Endothelial cell of hepatic sinusoid (primary cell): ENCODE measurements around the gene FLG2.
"Not testable (repeated sequence)": the region's sequence is repeated elsewhere in the genome, so short reads cannot be mapped to it uniquely, and the experiment has no call there.

Experiments used
- in situ Hi-C: cut with HindIII; loops from 2 replicates; pipeline ENCODE4 v1.10.0; 2017; ENCODE audit warnings: low sequenced_read_pairs

The FLG2 gene

GRCh38 chr1:152313319-152313801 is 46.4 kb downstream of the FLG2 start:
- in situ Hi-C loops = loop anchor here (10.0 kb wide), 1 partner anchor 169 kb away; no protein-coding TSS in a partner anchor

GRCh38 chr1:152312169-152312568 is 47.6 kb downstream of the FLG2 start:
- in situ Hi-C loops = loop anchor here (10.0 kb wide), 1 partner anchor 167 kb away; no protein-coding TSS in a partner anchor

- in situ Hi-C loops = loop anchor here (10.0 kb wide), 1 partner anchor 165 kb away; no protein-coding TSS in a partner anchor
Observed at GRCh38 chr1:152309955-152310354, 49.9 kb downstream of the FLG2 start.

GRCh38 chr1:152309320-152309901 is 50.4 kb downstream of the FLG2 start:
- in situ Hi-C loops = not testable (repeated sequence)

- in situ Hi-C loops = not testable (repeated sequence)
Observed at GRCh38 chr1:152308758-152309157, 51.0 kb downstream of the FLG2 start.

- in situ Hi-C loops = not testable (repeated sequence)
Observed at GRCh38 chr1:152307970-152308369, 51.8 kb downstream of the FLG2 start.

- in situ Hi-C loops = not testable (repeated sequence)
Observed at GRCh38 chr1:152306123-152306522, 53.7 kb downstream of the FLG2 start.

- in situ Hi-C loops = not testable (repeated sequence)
Observed at GRCh38 chr1:152304773-152305172, 55.0 kb downstream of the FLG2 start.

GRCh38 chr1:152303139-152303872 is 56.5 kb downstream of the FLG2 start:
- in situ Hi-C loops = not testable (repeated sequence)
